Muscle of back (tissue), 11 donors: ENCODE data around the gene IMPA2. TPM values are rescaled to one million over a fixed set of nuclear protein-coding genes. Genes with fewer than 3 reads are reported as not detected.

Source experiments
- DNase-seq, 3 donors: peaks; one replicate each; pipeline versions ENCODE4 v3.0.0 to v3.0.0-alpha.2; 2013
- polyA plus RNA-seq, 10 donors: library from polyadenylated mRNA; unstranded; fragments of 120-200 nt; gene quantifications; one replicate each; pipeline ENCODE4 v1.2.1, GENCODE V29; 2013; ENCODE audit not compliant: insufficient read length in 10 of 10

Gene IMPA2
- polyA plus RNA-seq, 10 donors, result 17.9 to 26.0 (median 19.7) TPM

- DNase-seq, result no peak
These were observed 25.8 kb downstream of the IMPA2 start for GRCh38 chr18:12007063-12007462.

GRCh38 chr18:12008181-12008767, 27.0 kb downstream of the IMPA2 start:
- no peak for DNase-seq

DNA sequence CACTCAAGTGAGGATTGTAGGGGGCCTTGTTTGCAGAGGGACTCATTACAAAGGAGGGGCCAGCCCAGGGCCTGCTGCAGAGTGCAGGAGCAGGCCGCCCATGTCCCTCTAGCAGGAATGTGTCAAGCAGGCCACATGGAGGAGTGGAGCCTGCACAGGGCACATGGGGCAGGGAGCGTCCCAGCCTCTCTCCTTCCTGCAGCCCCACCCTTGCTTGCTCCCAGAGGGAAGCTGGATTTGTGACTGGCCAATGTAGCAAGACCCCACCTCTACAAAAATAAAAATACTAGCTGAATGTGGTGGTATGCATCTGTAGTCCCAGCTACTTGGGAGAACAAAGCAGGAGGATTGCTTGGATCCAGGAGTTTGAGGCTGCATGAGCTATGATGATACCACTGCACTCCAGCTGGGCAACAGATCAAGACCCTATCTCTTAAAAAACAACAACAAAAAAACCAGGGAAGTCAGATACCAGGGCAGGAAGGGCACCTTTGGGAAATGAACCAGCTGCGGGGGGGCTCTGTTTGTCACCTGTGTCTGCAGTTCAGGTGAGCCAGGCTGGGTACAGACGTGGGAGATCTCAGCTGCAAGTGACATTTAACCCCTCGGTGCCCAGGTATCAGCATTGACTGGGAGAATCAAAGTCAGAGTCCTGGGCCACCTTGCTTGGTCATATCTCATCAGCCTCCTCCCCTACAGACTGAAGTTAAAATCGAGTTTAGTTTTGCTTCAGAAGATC, 27.7 kb downstream of the IMPA2 start:
- DNase-seq, result no peak

DNA sequence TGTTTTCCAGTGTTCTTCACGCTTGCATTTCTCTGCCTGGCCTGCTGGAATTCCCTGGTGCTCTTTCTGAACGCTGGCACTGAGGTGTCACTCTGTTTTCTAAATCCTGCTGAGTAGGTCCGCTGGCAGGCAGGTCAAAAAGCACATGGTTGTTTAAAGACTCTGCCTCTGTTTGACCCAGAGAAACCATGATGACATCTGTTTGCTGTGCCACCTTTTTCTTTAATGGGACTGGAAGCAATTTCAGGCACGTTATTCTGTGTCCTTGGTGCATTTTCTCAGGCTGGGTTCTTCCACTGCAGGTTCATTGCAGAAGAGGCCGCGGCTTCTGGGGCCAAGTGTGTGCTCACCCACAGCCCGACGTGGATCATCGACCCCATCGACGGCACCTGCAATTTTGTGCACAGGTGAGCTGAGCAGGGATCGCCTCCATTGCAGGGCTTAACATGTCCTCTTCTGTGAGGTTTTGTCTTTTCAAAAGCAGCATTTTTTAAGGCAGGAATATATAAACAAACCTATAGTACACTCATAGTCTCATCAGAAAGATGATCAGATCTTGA, 28.4 kb downstream of the IMPA2 start:
- DNase-seq, result no peak

GRCh38 chr18:12010187-12010802, 29.0 kb downstream of the IMPA2 start:
- DNase-seq, result no peak

GRCh38 chr18:12011199-12011956, 30.1 kb downstream of the IMPA2 start:
- no peak for DNase-seq

GRCh38 chr18:12011957-12012549, 30.7 kb downstream of the IMPA2 start:
- no peak for DNase-seq

DNA sequence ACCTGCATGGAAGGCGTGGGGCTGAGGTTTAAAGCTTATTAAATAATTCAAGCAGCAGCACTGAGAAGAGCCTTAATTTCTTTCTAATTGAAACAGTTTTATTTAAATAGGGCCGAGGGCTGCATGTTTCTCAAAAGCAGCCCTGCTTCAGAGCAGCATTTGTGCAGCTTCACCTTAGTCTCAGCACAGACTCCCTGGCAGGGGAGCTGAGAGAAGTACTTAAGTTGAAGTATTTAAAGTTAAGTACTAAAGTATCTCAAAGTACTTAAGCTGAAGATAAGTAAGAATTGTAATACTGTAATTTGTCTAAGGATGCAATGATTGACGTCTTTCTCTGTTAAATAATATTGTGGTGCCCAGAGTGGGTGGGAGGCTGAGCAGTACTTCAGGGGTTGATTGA, 31.4 kb downstream of the IMPA2 start:
- no peak for DNase-seq

- DNase-seq, result no peak
These were observed 32.0 kb downstream of the IMPA2 start for GRCh38 chr18:12013186-12013916.

DNA sequence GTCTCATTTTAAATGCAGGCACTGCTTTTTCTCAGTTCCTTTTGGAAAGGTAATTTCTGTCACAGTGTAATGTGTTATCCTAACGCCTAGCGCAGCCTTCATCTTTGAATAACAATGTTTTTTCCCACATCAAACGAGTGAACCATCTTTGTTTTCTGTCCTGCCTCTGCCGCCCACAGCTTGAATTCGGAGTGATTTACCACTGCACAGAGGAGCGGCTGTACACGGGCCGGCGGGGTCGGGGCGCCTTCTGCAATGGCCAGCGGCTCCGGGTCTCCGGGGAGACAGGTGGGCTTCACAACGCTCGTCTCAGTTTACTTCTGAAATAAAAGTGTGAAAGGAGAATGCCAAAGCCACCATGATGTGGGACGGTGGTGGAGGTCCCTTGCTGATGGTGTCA, 32.8 kb downstream of the IMPA2 start:
- no peak for DNase-seq

GRCh38 chr18:12014521-12015415, 33.5 kb downstream of the IMPA2 start:
- DNase-seq, result no peak

DNA sequence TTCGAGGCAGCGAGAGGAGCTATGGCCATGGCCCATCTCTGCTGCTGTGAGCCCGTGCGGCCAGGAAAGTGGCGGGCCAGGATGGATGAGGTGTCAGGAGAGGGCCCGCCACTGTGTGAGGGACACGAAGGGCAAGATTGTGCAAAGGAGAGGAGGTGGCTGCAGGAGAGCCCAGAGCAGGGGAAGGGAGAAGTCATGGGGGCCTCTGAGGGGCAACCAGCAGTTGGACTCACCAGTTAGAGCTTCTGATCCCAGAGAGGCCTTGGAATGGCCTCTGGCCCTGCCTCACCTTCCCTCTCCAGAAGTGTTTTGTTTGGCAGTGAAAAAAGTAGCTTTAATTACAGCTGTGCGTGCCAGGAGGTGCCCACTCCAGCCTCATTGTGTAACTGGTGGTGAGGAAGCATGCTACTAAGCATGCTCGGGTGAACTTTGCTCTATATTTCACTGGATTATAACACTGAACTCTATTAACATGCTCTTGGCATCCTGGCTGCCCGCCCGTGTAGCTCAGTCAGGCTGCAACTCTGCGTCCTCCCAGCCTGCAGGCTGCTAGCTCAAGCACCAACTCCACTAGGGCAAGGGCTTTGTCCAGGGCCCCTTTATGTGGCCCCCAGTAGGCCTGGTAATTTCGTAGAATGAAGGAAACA, 34.2 kb downstream of the IMPA2 start:
- no peak for DNase-seq

DNA sequence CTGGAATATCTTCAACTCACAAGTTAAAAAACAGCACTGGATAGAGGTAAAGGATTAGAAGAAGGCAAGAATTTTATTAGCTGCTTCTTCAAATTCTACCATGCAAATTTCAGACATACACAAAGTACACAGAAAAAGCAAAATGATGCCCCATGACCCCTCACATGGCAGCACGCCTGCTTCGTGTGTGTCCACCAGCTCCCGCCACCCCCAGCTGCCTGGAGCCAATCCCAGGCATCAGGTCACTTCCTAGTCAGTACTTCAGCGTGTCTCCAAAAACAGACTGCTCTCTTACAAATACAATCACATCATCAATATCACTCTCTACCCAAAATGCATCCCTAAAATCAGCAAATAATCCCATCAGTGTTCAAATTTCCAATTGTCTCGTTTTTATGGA, 35.8 kb downstream of the IMPA2 start:
- DNase-seq, result no peak

DNA sequence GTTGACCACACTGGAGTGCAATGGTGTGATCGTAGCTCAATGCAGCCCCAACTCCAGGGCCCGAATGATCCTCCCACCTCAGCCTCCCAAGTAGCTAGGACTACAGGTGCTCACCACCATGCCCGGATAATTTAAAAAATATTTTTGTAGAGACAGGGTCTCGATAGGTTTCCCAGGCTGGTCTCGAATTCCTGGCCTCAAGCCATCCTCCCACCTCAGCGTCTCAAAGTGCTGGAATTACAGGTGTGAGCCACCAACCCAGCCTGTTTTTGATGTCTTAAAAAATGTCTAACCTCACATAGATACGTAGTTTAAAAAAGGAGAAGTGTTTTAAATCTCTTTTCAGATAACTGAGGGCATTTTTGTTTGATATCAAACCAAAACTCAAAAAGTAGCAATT, 37.6 kb downstream of the IMPA2 start:
- DNase-seq, result no peak

DNA sequence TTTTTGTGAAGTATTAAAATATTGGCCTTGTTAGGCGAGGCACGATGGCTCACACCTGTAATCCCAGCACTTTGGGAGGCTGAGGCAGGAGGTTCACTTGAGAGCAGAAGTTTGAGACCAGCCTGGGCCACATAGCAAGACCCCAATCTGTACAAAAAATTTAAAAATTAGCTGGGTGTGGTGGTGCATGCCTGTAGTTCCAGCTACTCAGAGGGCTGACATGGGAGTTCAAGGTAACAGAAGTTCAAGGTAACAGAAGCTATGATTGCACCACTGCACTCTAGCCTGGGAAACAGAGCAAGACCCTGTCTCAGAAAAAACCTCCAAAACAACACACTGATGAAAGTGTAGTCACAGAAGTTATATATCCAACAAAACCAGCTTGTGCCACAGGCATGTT, 39.8 kb downstream of the IMPA2 start:
- DNase-seq, result no peak

DNA sequence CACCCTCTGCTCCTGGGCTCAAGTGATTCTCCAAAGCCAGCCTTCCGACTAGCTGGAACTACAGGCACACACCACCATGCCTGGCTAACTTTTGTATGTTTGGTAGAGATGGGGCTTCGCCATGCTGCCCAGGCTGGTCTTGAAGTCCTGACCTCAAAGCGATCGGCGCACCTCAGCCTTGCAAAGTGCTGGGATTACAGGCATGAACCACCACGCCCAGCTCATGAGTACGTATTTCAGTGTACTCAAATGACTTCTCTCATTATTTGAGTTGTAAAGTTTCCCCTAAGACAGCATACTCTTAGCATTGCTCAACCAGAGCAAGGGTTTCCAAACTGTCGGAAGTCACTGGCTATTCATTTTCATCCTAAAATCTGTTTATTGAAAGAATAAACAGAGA, 40.3 kb downstream of the IMPA2 start:
- DNase-seq, result no peak

- no peak for DNase-seq
These were observed 42.1 kb downstream of the IMPA2 start for GRCh38 chr18:12023375-12023774.

- no peak for DNase-seq
These were observed 45.3 kb downstream of the IMPA2 start for GRCh38 chr18:12026562-12026961.

DNA sequence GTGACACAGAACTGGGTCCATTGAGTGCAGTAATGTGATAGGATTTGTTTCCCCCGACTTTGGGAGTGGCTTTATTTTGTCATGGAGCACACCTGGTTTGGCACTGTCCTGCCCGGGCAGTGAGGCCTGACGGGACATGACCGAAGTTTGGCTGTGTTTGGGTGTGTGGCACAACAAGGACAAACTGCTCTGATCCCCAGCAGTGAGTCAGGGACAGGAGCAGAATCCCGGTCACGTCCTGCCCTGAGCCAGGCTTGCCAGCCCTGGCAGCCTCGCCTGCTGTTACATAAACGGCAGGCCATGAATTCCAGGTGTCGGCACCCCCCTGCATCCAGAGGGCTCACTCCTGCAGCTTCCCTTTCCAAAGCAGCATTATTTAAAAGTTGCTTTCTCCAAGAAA, 45.7 kb downstream of the IMPA2 start:
- no peak for DNase-seq

DNA sequence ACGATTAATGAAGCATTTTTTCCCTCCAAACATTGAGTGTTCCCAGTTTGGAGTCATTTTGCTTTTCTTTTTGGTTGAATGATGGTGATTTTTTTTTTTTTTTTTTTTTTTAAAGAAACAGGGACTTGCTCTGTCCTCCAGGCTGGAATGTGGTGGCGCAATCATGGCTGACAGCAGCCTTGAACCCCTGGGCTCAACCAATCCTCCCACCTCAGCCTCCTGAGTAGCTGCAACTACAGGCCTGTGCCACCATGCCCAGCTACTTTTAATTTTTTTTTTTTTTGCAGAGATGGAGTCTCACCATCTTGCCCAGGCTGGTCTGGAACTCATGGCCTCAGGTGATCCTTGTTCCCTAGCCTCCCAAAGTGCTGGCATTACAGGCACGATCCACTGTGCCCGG, 46.2 kb downstream of the IMPA2 start:
- DNase-seq, result no peak
